IPS DF 6.9 (cell line): ENCODE results near the gene ASH1L.
"Not testable (repeated sequence)": the region's sequence is repeated elsewhere in the genome, so short reads cannot be mapped to it uniquely, and the experiment has no call there.

Experiments used
- DNase-seq: peaks from one replicate; pipeline ENCODE4 v3.0.0-alpha.2; 2013; ENCODE audit warnings: low read depth, low spot score
- H3K27ac ChIP-seq: one replicate; pipeline ENCODE4 v1.5.1; 2013; ENCODE audit warnings: low read length, control low read depth
- H3K27me3 ChIP-seq: 2 replicates; pipeline ENCODE4 v1.6.1; 2013; ENCODE audit warnings: mild to moderate bottlenecking, low read length; ENCODE audit not compliant: control insufficient read depth, insufficient read depth
- H3K36me3 ChIP-seq: 2 replicates; pipeline ENCODE4 v1.6.1; 2013; ENCODE audit warnings: low read length; ENCODE audit not compliant: control insufficient read depth, insufficient read depth
- H3K4me1 ChIP-seq: 2 replicates; pipeline ENCODE4 v1.6.1; 2013; ENCODE audit warnings: low read length; ENCODE audit not compliant: control insufficient read depth, insufficient read depth
- H3K4me3 ChIP-seq: 2 replicates; pipeline ENCODE4 v1.5.1; 2013; ENCODE audit warnings: mild to moderate bottlenecking, low read length
- H3K9me3 ChIP-seq: 2 replicates; pipeline ENCODE4 v1.6.1; 2013; ENCODE audit warnings: low read length, inconsistent platforms; ENCODE audit not compliant: control insufficient read depth, insufficient read depth
- WGBS: extraction: QIAGEN DNeasy Blood & Tissue Kit; methylation state at CpG from one replicate; pipeline ENCODE4 v1.1.7; 2013; ENCODE audit warnings: mixed read lengths, missing lambda C conversion rate; ENCODE audit not compliant: insufficient read length, insufficient coverage; 5-methylcytosine and 5-hydroxymethylcytosine counted together

Gene ASH1L

DNA sequence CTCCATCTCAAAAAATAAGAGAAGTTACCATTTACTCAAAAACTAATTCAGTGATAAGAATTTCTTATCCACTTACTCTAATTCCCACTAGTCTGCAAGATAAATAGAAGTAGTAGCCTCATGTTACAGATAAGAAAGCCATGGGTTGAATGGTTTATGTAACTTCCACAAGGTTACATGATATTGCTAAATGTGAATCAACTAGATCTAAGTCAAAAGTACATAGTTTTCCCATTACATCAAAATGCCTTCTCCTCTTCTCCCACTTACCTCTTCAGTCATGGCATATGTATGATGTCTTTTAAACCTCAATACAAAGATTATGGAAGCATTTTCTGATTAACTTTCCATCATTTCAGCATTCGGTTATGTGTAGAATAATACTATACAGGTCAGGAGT lies 108.5 kb downstream of the ASH1L start:
- no CpG with 5 or more reads among the region's 1 CpG for WGBS
- Histone ChIP-seq H3K36me3 (no peaks in the 10 kb centered on the region), H3K9me3 (no peaks in the 10 kb centered on the region), H3K4me3 (no peak overlapping the region), H3K27ac (no peak overlapping the region), H3K27me3 (no peaks in the 10 kb centered on the region), H3K4me1 (no peaks in the 10 kb centered on the region)
- DNase-seq, result no peak

DNA sequence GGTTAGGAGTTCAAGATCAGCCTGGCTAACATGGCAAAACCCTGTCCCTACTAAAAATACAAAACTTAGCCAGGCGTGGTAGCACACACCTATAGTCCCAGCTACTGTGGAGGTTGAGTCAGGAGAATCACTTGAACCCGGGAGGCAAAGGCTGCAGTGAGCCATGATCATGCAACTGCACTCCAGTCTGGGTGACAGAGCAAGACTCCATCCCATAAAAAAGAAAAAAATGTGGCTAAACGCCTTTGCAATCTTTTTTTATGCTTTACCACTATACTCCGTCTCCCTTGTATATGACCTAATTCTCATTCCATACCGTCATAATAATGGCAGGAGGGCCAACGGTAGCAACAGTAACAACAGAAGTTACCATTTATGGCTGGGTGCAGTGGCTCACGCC lies 109.5 kb downstream of the ASH1L start:
- no peak overlapping the region for H3K4me3 ChIP-seq
- H3K36me3 ChIP-seq, result no peaks in the 10 kb centered on the region
- H3K27me3 ChIP-seq, result no peaks in the 10 kb centered on the region
- H3K4me1 ChIP-seq, result no peaks in the 10 kb centered on the region
- H3K27ac ChIP-seq, result no peak overlapping the region
- DNase-seq, result no peak
- 100% methylated on average over 2 of the region's 7 CpGs for WGBS
- H3K9me3 ChIP-seq, result no peaks in the 10 kb centered on the region

GRCh38 chr1:155451199-155451598 lies 111.4 kb downstream of the ASH1L start:
- Histone ChIP-seq H3K27ac (no peak overlapping the region), H3K27me3 (no peaks in the 10 kb centered on the region), H3K4me1 (no peaks in the 10 kb centered on the region), H3K9me3 (no peaks in the 10 kb centered on the region), H3K36me3 (no peaks in the 10 kb centered on the region), H3K4me3 (no peak overlapping the region)
- WGBS, result no CpG with 5 or more reads among the region's 7 CpGs
- DNase-seq, result no peak

DNA sequence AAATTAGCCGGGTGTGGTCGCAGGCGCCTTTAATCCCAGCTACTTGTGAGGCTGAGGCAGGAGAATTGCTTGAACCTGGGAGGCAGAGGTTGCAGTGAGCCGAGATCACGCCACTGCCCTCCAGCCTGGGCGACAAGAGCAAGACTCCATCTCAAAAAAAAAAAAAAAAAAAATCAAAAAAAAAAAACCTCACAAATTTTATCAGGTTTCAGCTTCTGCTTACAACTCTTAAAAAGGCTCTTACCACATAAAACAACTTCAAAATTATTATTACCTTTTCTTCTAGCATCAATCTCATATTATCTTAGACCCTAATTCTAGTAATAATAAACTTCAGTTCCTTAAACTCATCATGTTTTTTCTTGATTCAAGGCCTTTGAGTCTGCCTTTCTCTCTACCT lies 120.2 kb downstream of the ASH1L start:
- not testable (repeated sequence) for DNase-seq, H3K4me1 ChIP-seq, H3K27me3 ChIP-seq, H3K27ac ChIP-seq, H3K4me3 ChIP-seq, H3K36me3 ChIP-seq, H3K9me3 ChIP-seq
- WGBS, result no CpG with 5 or more reads among the region's 6 CpGs

DNA sequence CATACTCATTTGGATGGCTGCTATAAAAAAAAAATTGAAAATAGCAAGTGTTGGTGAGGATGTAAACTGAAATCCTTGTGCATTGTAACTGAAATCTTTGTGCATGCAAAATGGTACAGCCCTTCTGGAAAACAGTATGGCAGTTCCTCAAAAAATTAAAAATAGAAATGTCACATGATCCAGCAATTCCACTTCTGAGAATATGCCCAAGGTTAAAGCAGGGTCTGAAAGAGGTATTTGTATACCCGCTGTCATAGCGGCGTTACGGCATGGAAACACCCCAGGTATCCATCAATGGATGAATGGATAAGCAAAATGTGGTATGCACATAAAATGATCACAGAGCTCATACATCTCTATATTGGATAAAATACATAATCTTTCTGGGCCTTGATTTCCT lies 125.2 kb downstream of the ASH1L start:
- no peaks in the 10 kb centered on the region for H3K9me3 ChIP-seq
- H3K4me1 ChIP-seq, result peaks cover 3% of the 10 kb centered on the region; the same call in 1 of the 2 replicates
- H3K27ac ChIP-seq, result no peak overlapping the region
- no CpG with 5 or more reads among the region's 4 CpGs for WGBS
- H3K36me3 ChIP-seq, result 0 out of 2 replicates have a peak, but pooled peaks cover 2% of the 10 kb centered on the region
- no peak overlapping the region for H3K4me3 ChIP-seq
- DNase-seq, result no peak
- no peaks in the 10 kb centered on the region for H3K27me3 ChIP-seq

- H3K4me3 ChIP-seq, H3K27ac ChIP-seq, H3K9me3 ChIP-seq, DNase-seq, H3K4me1 ChIP-seq, H3K27me3 ChIP-seq, H3K36me3 ChIP-seq: not testable (repeated sequence)
- WGBS, result no CpG with 5 or more reads among the region's 14 CpGs
These were observed 128.7 kb downstream of the ASH1L start for GRCh38 chr1:155433831-155434389.

- not testable (repeated sequence) for H3K27me3 ChIP-seq, H3K4me1 ChIP-seq, H3K4me3 ChIP-seq, H3K36me3 ChIP-seq, DNase-seq, H3K27ac ChIP-seq, H3K9me3 ChIP-seq
- no CpG with 5 or more reads among the region's 23 CpGs for WGBS
These were observed 129.3 kb downstream of the ASH1L start for GRCh38 chr1:155433128-155433830.

DNA sequence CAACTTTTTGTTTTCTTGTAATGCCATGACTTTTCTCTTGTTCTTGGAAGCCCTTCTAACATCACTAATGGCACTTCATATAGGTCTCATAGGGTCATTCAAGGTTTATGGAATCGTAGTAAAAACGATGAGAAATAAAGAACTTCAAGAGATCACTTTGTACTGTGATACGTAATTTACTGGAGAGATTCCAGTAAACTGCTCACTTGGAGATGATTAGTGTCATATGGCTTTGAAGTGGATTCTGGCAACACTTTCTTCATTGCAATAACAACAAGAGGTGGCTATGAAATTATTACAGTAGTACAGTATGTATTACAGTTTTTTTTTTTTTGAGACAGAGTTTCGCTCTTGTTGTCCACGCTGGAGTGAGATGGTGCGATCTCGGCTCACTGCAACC lies 138.5 kb downstream of the ASH1L start:
- WGBS, result 100% methylated on average over 2 of the region's 7 CpGs
- H3K36me3 ChIP-seq, result no peaks in the 10 kb centered on the region; the same call in 1 of the 2 replicates
- no peak for DNase-seq
- no peaks in the 10 kb centered on the region for H3K9me3 ChIP-seq
- H3K27me3 ChIP-seq, result no peaks in the 10 kb centered on the region
- H3K4me3 ChIP-seq, result no peak overlapping the region
- H3K27ac ChIP-seq, result no peak overlapping the region
- H3K4me1 ChIP-seq, result no peaks in the 10 kb centered on the region

DNA sequence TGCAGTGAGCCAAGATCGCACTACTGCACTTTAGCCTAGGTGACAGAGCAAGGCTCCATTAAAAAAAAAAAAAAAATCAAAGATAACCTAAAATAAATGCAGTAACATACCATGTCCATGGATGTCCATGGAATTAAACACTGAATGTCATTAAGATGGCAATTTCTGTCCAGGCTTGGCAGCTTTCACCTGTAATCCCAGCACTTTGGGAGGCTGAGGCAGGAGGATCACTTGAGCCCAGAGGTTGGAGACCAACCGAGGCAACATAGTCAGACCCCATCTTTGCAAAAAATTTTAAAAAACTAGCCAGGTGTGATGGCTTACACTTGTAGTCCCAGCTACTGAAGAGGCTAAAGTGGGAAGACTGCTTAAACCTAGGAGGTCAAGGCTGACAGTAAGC lies 141.8 kb downstream of the ASH1L start:
- no peaks in the 10 kb centered on the region for H3K27me3 ChIP-seq
- H3K27ac ChIP-seq, result no peak overlapping the region
- no CpG with 5 or more reads among the region's 2 CpGs for WGBS
- H3K9me3 ChIP-seq, result no peaks in the 10 kb centered on the region
- H3K4me3 ChIP-seq, result no peak overlapping the region
- no peaks in the 10 kb centered on the region for H3K4me1 ChIP-seq
- H3K36me3 ChIP-seq, result no peaks in the 10 kb centered on the region
- no peak for DNase-seq

GRCh38 chr1:155411840-155412239 lies 150.8 kb downstream of the ASH1L start:
- not testable (repeated sequence) for H3K27me3 ChIP-seq, DNase-seq, H3K4me1 ChIP-seq, H3K36me3 ChIP-seq, H3K27ac ChIP-seq, H3K4me3 ChIP-seq, H3K9me3 ChIP-seq
- no CpG with 5 or more reads among the region's 9 CpGs for WGBS

GRCh38 chr1:155410931-155411330 lies 151.7 kb downstream of the ASH1L start:
- no peak overlapping the region for H3K27ac ChIP-seq
- H3K9me3 ChIP-seq, result no peaks in the 10 kb centered on the region
- WGBS, result no CpG with 5 or more reads among the region's 1 CpG
- no peaks in the 10 kb centered on the region for H3K27me3 ChIP-seq
- no peak overlapping the region for H3K4me3 ChIP-seq
- no peaks in the 10 kb centered on the region for H3K36me3 ChIP-seq
- no peaks in the 10 kb centered on the region for H3K4me1 ChIP-seq
- DNase-seq, result no peak
